Activated B cell treated with CpG ODN at 0.5 μM for 24 hours (primary cell): ENCODE measurements around the gene SMG9. TPM values are rescaled to one million over a fixed set of nuclear protein-coding genes. Genes with fewer than 3 reads are reported as not detected.

Experiments used
- ATAC-seq: fragments of 200-7000 bp; cut with Tn5 transposase; one replicate; pipeline ENCODE4 v1.10.0; 2021; ENCODE audit warnings: low read depth, mild to moderate bottlenecking, moderate library complexity
- CTCF ChIA-PET: fragments of 350-600 bp; sonication (Branson Sonifier 250); formaldehyde crosslinking; loops from one replicate; lab custom pipeline; 2021; ENCODE audit warnings: antibody characterized with exemption; lab: Charles Lee
- POLR2A ChIA-PET: fragments of 350-600 bp; sonication (Branson Sonifier 250); formaldehyde crosslinking; loops from one replicate; lab custom pipeline; 2021; ENCODE audit warnings: antibody characterized with exemption; lab: Charles Lee
- DNase-seq: peaks from one replicate; pipeline ENCODE4 v3.0.0; 2022
- H3K27ac Mint-ChIP-seq: one replicate; pipeline ENCODE4 v1.8.0; 2020; ENCODE audit warnings: mixed read lengths
- H3K27me3 Mint-ChIP-seq: one replicate; pipeline ENCODE4 v1.8.0; 2021; ENCODE audit warnings: mixed read lengths
- H3K36me3 Mint-ChIP-seq: one replicate; pipeline ENCODE4 v1.8.0; 2021; ENCODE audit warnings: low read depth, mixed read lengths
- H3K4me1 Mint-ChIP-seq: one replicate; pipeline ENCODE4 v1.8.0; 2021; ENCODE audit warnings: mixed read lengths
- H3K4me3 Mint-ChIP-seq: one replicate; pipeline ENCODE4 v1.8.0; 2020; ENCODE audit warnings: mild to moderate bottlenecking, mixed read lengths
- H3K9me3 Mint-ChIP-seq: one replicate; pipeline ENCODE4 v1.8.0; 2020; ENCODE audit warnings: mixed read lengths
- intact Hi-C: fragments of 100-400 bp; cut with micrococcal nuclease; formaldehyde crosslinking; loops from one replicate; pipeline ENCODE4 v1.15.1; 2024
- total RNA-seq: library from RNA; stranded (reverse); gene quantifications from 2 replicates; pipeline ENCODE4 v1.2.3, GENCODE V29; 2022
- TF ChIP-seq, protein P1 (sequence below): fragments of 200-600 bp; IDR thresholded peaks from one replicate; pipeline ENCODE4 v1.8.0; 2022; ENCODE audit warnings: antibody characterized with exemption, mild to moderate bottlenecking

SMG9 gene
- total RNA-seq, 1 donor from 2014 or later = 105 TPM

DNA sequence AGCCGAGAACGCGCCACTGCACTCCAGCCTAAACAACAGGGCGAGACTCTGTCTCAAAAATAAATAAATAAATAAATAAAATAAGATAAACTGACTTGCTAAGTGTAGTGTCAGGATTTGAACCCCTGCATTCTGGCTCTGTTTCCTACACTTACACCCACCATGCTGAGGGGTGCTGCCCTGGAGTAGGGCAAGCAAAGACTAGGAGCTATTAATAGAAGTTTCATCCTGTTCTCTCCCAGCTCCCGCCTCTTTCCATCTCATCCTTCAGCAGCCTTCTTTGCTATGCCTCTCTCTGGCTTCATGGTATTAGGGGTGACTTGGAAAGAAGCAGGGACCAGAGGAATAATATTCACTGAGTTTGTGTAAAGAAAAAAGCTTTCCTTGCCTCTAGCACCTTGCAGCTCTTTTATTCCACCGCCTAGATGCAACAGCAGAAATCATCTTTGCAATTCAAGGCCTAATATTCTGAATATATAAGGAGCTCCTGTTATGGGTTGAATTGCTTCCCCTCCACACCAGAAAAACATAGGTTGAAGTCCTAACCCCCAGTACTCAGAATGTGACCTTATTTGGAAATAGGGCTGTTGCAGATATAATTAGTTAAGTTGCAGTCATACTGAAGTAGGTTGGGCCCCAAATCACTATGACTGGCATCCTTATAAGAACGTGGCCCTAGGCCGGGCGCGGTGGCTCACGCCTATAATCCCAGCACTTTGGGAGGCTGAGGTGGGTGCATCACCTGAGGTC is 76.1 kb downstream of the SMG9 start:
- intact Hi-C loops = no loop called here
- POLR2A ChIA-PET = no interaction called here
- DNase-seq (no peak), ATAC-seq (no peak)
- Mint-ChIP-seq H3K27ac (no peak overlapping the region), H3K36me3 (no peaks in the 10 kb centered on the region), H3K9me3 (no peaks in the 10 kb centered on the region), H3K4me1 (peaks cover 4% of the 10 kb centered on the region), H3K4me3 (no peak overlapping the region), H3K27me3 (no peaks in the 10 kb centered on the region)
- TF ChIP-seq, protein P1, sequence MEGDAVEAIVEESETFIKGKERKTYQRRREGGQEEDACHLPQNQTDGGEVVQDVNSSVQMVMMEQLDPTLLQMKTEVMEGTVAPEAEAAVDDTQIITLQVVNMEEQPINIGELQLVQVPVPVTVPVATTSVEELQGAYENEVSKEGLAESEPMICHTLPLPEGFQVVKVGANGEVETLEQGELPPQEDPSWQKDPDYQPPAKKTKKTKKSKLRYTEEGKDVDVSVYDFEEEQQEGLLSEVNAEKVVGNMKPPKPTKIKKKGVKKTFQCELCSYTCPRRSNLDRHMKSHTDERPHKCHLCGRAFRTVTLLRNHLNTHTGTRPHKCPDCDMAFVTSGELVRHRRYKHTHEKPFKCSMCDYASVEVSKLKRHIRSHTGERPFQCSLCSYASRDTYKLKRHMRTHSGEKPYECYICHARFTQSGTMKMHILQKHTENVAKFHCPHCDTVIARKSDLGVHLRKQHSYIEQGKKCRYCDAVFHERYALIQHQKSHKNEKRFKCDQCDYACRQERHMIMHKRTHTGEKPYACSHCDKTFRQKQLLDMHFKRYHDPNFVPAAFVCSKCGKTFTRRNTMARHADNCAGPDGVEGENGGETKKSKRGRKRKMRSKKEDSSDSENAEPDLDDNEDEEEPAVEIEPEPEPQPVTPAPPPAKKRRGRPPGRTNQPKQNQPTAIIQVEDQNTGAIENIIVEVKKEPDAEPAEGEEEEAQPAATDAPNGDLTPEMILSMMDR = no peak
- CTCF ChIA-PET = no interaction called here

Other genes starting within 250 kb of the SMG9 start
- 16.3 and 16.7 TPM in 2 replicates for gene ETHE1, start 227.8 kb downstream of the SMG9 start, total RNA-seq
- 1.9 and 3.4 TPM in 2 replicates for gene ZNF575, start 221.8 kb downstream of the SMG9 start, total RNA-seq
- gene XRCC1, start 179.4 kb downstream of the SMG9 start, total RNA-seq = 31.9 and 34.5 TPM in 2 replicates
- 1.9 and 2.1 TPM in 2 replicates for gene PINLYP, start 179.2 kb downstream of the SMG9 start, total RNA-seq
- gene IRGQ, start 158.8 kb downstream of the SMG9 start, total RNA-seq = 13.1 and 14.1 TPM in 2 replicates
- 14.5 and 17.3 TPM in 2 replicates for gene ZNF576, start 158.4 kb downstream of the SMG9 start, total RNA-seq
- gene SRRM5, start 142.9 kb downstream of the SMG9 start, total RNA-seq = 0.29 and 0.42 TPM in 2 replicates
- 26.2 and 29.1 TPM in 2 replicates for gene ZNF428, start 135.3 kb downstream of the SMG9 start, total RNA-seq
- 0.95 TPM in 1 of 2 replicates, not detected in the other for gene CADM4, start 115.1 kb downstream of the SMG9 start, total RNA-seq
- gene PLAUR, start 84.8 kb downstream of the SMG9 start, total RNA-seq = 0.66 and 0.71 TPM in 2 replicates
- gene IRGC, start 38.9 kb downstream of the SMG9 start, total RNA-seq = not detected in 2 replicates
- gene KCNN4, start 26.0 kb upstream of the SMG9 start, total RNA-seq = 137 and 154 TPM in 2 replicates
- 0.44 TPM in 1 of 2 replicates, not detected in the other for gene LYPD5, start 47.5 kb upstream of the SMG9 start, total RNA-seq
- 10.4 and 13.0 TPM in 2 replicates for gene ZNF283, start 72.4 kb upstream of the SMG9 start, total RNA-seq
- gene ZNF404, start 129.0 kb upstream of the SMG9 start, total RNA-seq = 1.7 and 1.9 TPM in 2 replicates
- 17.2 and 19.1 TPM in 2 replicates for gene ZNF45, start 180.3 kb upstream of the SMG9 start, total RNA-seq
- gene ZNF221, start 196.3 kb upstream of the SMG9 start, total RNA-seq = 2.6 TPM in 2 replicates
- 7.0 and 9.4 TPM in 2 replicates for gene ZNF155, start 229.2 kb upstream of the SMG9 start, total RNA-seq
- gene ZNF230, start 248.0 kb upstream of the SMG9 start, total RNA-seq = 12.1 and 15.0 TPM in 2 replicates